ENCODE data around the gene INPP4A.

The INPP4A gene

GRCh38 chr2:98487101-98487805 lies 42.6 kb downstream of the INPP4A start:
- H4K20me1 ChIP-seq (ENCODE audit: insufficient read depth, low read length) = peaks cover 18% of the 10 kb centered on the region; the same call in 1 of the 2 replicates
- no peak overlapping the region for H3K27ac ChIP-seq (ENCODE audit: low read length)
- H3K4me2 ChIP-seq (ENCODE audit: low read length) = peak overlapping the region; percentile 23; the same call in 1 of the 2 replicates
- no peak overlapping the region for H3K9ac ChIP-seq (ENCODE audit: low read length)
- TF ChIP-seq EZH2phosphoT487 (IDR thresholded peaks at IDR 0.05; ENCODE audit: low read depth) = no peak
- H3K4me3 ChIP-seq (ENCODE audit: low read length) = no peak overlapping the region
- H3K79me2 ChIP-seq (ENCODE audit: low read length) = peaks cover 29% of the 10 kb centered on the region
- H3K36me3 ChIP-seq (replicated peaks; ENCODE audit: low read depth, low read length) = no peaks in the 10 kb centered on the region
- no peaks in the 10 kb centered on the region for H3K9me3 ChIP-seq (ENCODE audit: insufficient read depth, low read length)
- H3K4me1 ChIP-seq (ENCODE audit: low read length) = peaks cover 41% of the 10 kb centered on the region
- no peak overlapping the region for H2AFZ ChIP-seq (ENCODE audit: low read depth, low read length)
- no peaks in the 10 kb centered on the region for H3K27me3 ChIP-seq (ENCODE audit: low read depth, low read length)

GRCh38 chr2:98487806-98488189 lies 43.1 kb downstream of the INPP4A start:
- peaks cover 24% of the 10 kb centered on the region for H3K79me2 ChIP-seq (ENCODE audit: low read length)
- TF ChIP-seq EZH2phosphoT487 (IDR thresholded peaks at IDR 0.05; ENCODE audit: low read depth) (no peak), CTCF (IDR thresholded peaks at IDR 0.05; ENCODE audit: low read depth, low read length) (peak; percentile 56)
- H3K9me3 ChIP-seq (ENCODE audit: insufficient read depth, low read length) = no peaks in the 10 kb centered on the region
- H3K4me2 ChIP-seq (ENCODE audit: low read length) = peak overlapping the region; percentile 23; the same call in 1 of the 2 replicates
- no peaks in the 10 kb centered on the region for H3K36me3 ChIP-seq (replicated peaks; ENCODE audit: low read depth, low read length)
- peaks cover 36% of the 10 kb centered on the region for H3K4me1 ChIP-seq (ENCODE audit: low read length)
- H3K4me3 ChIP-seq (ENCODE audit: low read length) = no peak overlapping the region
- no peak overlapping the region for H3K9ac ChIP-seq (ENCODE audit: low read length)
- peaks cover 13% of the 10 kb centered on the region; the same call in 1 of the 2 replicates for H4K20me1 ChIP-seq (ENCODE audit: insufficient read depth, low read length)
- no peak overlapping the region for H2AFZ ChIP-seq (ENCODE audit: low read depth, low read length)
- no peaks in the 10 kb centered on the region for H3K27me3 ChIP-seq (ENCODE audit: low read depth, low read length)
- H3K27ac ChIP-seq (ENCODE audit: low read length) = no peak overlapping the region

GRCh38 chr2:98488252-98488651 lies 43.6 kb downstream of the INPP4A start:
- TF ChIP-seq EZH2phosphoT487 (IDR thresholded peaks at IDR 0.05; ENCODE audit: low read depth) = no peak
- Histone ChIP-seq H3K27ac (ENCODE audit: low read length) (no peak overlapping the region), H3K4me3 (ENCODE audit: low read length) (no peak overlapping the region), H3K36me3 (replicated peaks; ENCODE audit: low read depth, low read length) (no peaks in the 10 kb centered on the region), H3K4me2 (ENCODE audit: low read length) (no peak overlapping the region), H3K9ac (ENCODE audit: low read length) (no peak overlapping the region), H4K20me1 (ENCODE audit: insufficient read depth, low read length) (peaks cover 10% of the 10 kb centered on the region; the same call in 1 of the 2 replicates), H3K9me3 (ENCODE audit: insufficient read depth, low read length) (no peaks in the 10 kb centered on the region), H3K27me3 (ENCODE audit: low read depth, low read length) (no peaks in the 10 kb centered on the region), H3K79me2 (ENCODE audit: low read length) (peaks cover 21% of the 10 kb centered on the region), H2AFZ (ENCODE audit: low read depth, low read length) (no peak overlapping the region), H3K4me1 (ENCODE audit: low read length) (peaks cover 31% of the 10 kb centered on the region)

- Histone ChIP-seq H3K4me2 (ENCODE audit: low read length) (no peak overlapping the region), H3K9me3 (ENCODE audit: insufficient read depth, low read length) (no peaks in the 10 kb centered on the region), H2AFZ (ENCODE audit: low read depth, low read length) (no peak overlapping the region), H3K4me3 (ENCODE audit: low read length) (no peak overlapping the region), H3K9ac (ENCODE audit: low read length) (no peak overlapping the region), H3K36me3 (replicated peaks; ENCODE audit: low read depth, low read length) (peaks cover 4% of the 10 kb centered on the region), H3K27me3 (ENCODE audit: low read depth, low read length) (no peaks in the 10 kb centered on the region), H4K20me1 (ENCODE audit: insufficient read depth, low read length) (no peaks in the 10 kb centered on the region; the same call in 1 of the 2 replicates), H3K4me1 (ENCODE audit: low read length) (peaks cover 19% of the 10 kb centered on the region), H3K79me2 (ENCODE audit: low read length) (peaks cover 14% of the 10 kb centered on the region), H3K27ac (ENCODE audit: low read length) (no peak overlapping the region)
- no peak for TF ChIP-seq EZH2phosphoT487 (IDR thresholded peaks at IDR 0.05; ENCODE audit: low read depth)
- TF ChIP-seq CTCF (IDR thresholded peaks at IDR 0.05; ENCODE audit: low read depth, low read length) = no peak
Observed at GRCh38 chr2:98489486-98489885, 44.8 kb downstream of the INPP4A start.

Data from OCI-LY3 (cell line).